Endodermal cell (in vitro differentiated cells): ENCODE data around the gene KIAA1217. TPM values are rescaled to one million over a fixed set of nuclear protein-coding genes. Genes with fewer than 3 reads are reported as not detected.

Experiments
- DNase-seq: peaks from one replicate; pipeline ENCODE4 v3.0.0-alpha.2; 2017
- H3K27ac ChIP-seq: 2 replicates; pipeline ENCODE4 v1.5.1; 2013; ENCODE audit warnings: mild to moderate bottlenecking, low read depth, low read length, moderate library complexity
- H3K27me3 ChIP-seq: 2 replicates; pipeline ENCODE4 v1.6.1; 2013; ENCODE audit warnings: mild to moderate bottlenecking, low read length, moderate library complexity; ENCODE audit not compliant: insufficient read depth, control insufficient read depth, poor library complexity, severe bottlenecking
- H3K36me3 ChIP-seq: 2 replicates; pipeline ENCODE4 v1.7.0; 2013; ENCODE audit warnings: mild to moderate bottlenecking, low read length, moderate library complexity; ENCODE audit not compliant: control insufficient read depth, insufficient read depth
- H3K4me1 ChIP-seq: one replicate; pipeline ENCODE4 v1.7.0; 2013; ENCODE audit warnings: low read length; ENCODE audit not compliant: control insufficient read depth, insufficient read depth
- H3K4me3 ChIP-seq: 2 replicates; pipeline ENCODE4 v1.5.1; 2013; ENCODE audit warnings: mild to moderate bottlenecking, low read length, moderate library complexity
- H3K9ac ChIP-seq: 2 replicates; pipeline ENCODE4 v1.6.1; 2013; ENCODE audit warnings: mild to moderate bottlenecking, low read length, moderate library complexity; ENCODE audit not compliant: poor library complexity, severe bottlenecking; ENCODE audit errors: extremely low read depth
- H3K9me3 ChIP-seq: 2 replicates; pipeline ENCODE4 v1.6.1; 2013; ENCODE audit warnings: mild to moderate bottlenecking, low read length, moderate library complexity; ENCODE audit not compliant: control insufficient read depth
- H3K27ac Mint-ChIP-seq: 2 replicates; pipeline ENCODE4 v1.8.0; 2020; ENCODE audit warnings: mixed read lengths
- H3K27me3 Mint-ChIP-seq: 2 replicates; pipeline ENCODE4 v1.8.0; 2021; ENCODE audit warnings: mild to moderate bottlenecking, mixed read lengths; ENCODE audit not compliant: insufficient read depth
- H3K36me3 Mint-ChIP-seq: 2 replicates; pipeline ENCODE4 v1.8.0; 2020; ENCODE audit warnings: low read depth, mixed read lengths
- H3K4me1 Mint-ChIP-seq: 2 replicates; pipeline ENCODE4 v1.8.0; 2020; ENCODE audit warnings: mixed read lengths
- H3K4me3 Mint-ChIP-seq: 2 replicates; pipeline ENCODE4 v1.8.0; 2020; ENCODE audit warnings: mild to moderate bottlenecking, moderate library complexity, mixed read lengths
- H3K9me3 Mint-ChIP-seq: 2 replicates; pipeline ENCODE4 v1.8.0; 2020; ENCODE audit warnings: mild to moderate bottlenecking, mixed read lengths
- CTCF ChIP-seq: fragments of 200-600 bp; sonication (generic); conservative IDR thresholded peaks from 2 replicates; pipeline ENCODE4 v1.5.0; 2021; ENCODE audit warnings: antibody characterized with exemption, mild to moderate bottlenecking
- WGBS, 2 experiments: methylation state at CpG; one replicate each; pipeline versions ENCODE4 v1.1.5 to v1.1.7; 2013; ENCODE audit warnings: missing lambda C conversion rate in 2 of 2, mixed read lengths in 1 of 2; ENCODE audit not compliant: insufficient coverage in 1 of 2, insufficient read length in 1 of 2; 5-methylcytosine and 5-hydroxymethylcytosine counted together
- total RNA-seq, 2 donors: library from RNA; stranded (reverse); fragmentation: NEBNext Ultra II Directional in 1 of 2; extraction: Animal tissue kit (Norgen Biotek cat#: 25700) in 1 of 2; gene quantifications; 2 replicates in 1 of 2; 3 replicates in 1 of 2; pipeline ENCODE4 v1.2.1, GENCODE V29; 2021

Gene KIAA1217
- total RNA-seq, 2 donors from 2014 or later = 25.4 to 27.2 TPM

DNA sequence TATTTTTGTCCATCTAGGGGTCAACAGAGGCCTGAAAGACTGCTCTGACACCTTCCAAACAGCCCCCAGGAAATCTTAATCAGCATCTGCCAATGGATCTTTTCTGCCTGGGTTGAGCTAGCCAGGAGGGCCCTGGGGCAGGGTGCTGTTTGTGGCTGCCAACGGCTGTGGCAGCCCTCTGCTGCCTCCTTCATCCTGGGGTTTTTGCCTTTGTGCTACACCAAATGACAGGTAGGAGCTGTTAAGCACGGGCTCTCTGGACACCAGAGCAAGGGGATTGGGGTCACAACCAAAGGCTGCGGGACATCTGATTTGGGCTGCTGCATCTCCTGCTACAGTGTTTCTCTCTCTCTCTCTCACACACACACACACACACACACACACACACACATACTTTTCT, 2.0 kb upstream of the KIAA1217 start:
- Histone ChIP-seq H3K27ac (peak overlapping the region; percentile 8), H3K4me3 (no peak overlapping the region), H3K4me1 (peaks cover 10% of the 10 kb centered on the region), H3K9ac (no peak overlapping the region), H3K9me3 (no peaks in the 10 kb centered on the region), H3K36me3 (no peaks in the 10 kb centered on the region), H3K27me3 (no peaks in the 10 kb centered on the region)
- H3K27ac Mint-ChIP-seq = peak overlapping the region; percentile 96
- peaks cover 3% of the 10 kb centered on the region for H3K9me3 Mint-ChIP-seq
- H3K27me3 Mint-ChIP-seq = no peaks in the 10 kb centered on the region
- no peak for TF ChIP-seq CTCF
- peak; percentile 52 for DNase-seq
- 70 to 86% methylated on average over 2 to 3 of the region's 3 CpGs for WGBS, 2 experiments
- no peak overlapping the region for H3K4me3 Mint-ChIP-seq
- peaks cover 43% of the 10 kb centered on the region for H3K4me1 Mint-ChIP-seq
- peaks cover 5% of the 10 kb centered on the region for H3K36me3 Mint-ChIP-seq

DNA sequence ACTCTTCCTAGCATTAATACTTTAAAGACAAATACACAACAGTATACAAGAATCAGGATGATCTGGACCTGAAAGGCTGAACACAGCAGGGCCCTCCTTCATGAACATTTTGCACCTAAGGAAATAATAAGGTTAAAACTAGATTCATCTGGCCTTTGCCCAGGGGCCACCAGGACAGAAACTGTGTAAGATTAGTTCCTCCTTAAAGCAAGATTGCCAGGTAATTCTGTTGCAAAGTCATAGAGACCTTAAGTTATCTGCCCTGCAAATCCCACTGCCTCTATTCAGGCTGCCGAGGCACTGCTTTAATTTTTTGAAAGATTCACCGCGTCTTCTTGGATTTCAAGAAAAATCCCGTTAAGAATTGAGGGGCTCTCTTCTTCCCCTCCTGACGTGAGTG, 1.6 kb upstream of the KIAA1217 start:
- Histone ChIP-seq H3K27ac (no peak overlapping the region), H3K4me1 (peaks cover 10% of the 10 kb centered on the region), H3K36me3 (no peaks in the 10 kb centered on the region), H3K27me3 (no peaks in the 10 kb centered on the region), H3K9me3 (no peaks in the 10 kb centered on the region), H3K9ac (no peak overlapping the region), H3K4me3 (no peak overlapping the region)
- peak; percentile 38 for DNase-seq
- Mint-ChIP-seq H3K4me3 (no peak overlapping the region), H3K27ac (peak overlapping the region; percentile 96), H3K9me3 (peaks cover 3% of the 10 kb centered on the region), H3K36me3 (peaks cover 5% of the 10 kb centered on the region), H3K4me1 (peaks cover 42% of the 10 kb centered on the region), H3K27me3 (no peaks in the 10 kb centered on the region)
- TF ChIP-seq CTCF = no peak
- 74 to 80% methylated on average over 5 of the region's 5 CpGs for WGBS, 2 experiments

DNA sequence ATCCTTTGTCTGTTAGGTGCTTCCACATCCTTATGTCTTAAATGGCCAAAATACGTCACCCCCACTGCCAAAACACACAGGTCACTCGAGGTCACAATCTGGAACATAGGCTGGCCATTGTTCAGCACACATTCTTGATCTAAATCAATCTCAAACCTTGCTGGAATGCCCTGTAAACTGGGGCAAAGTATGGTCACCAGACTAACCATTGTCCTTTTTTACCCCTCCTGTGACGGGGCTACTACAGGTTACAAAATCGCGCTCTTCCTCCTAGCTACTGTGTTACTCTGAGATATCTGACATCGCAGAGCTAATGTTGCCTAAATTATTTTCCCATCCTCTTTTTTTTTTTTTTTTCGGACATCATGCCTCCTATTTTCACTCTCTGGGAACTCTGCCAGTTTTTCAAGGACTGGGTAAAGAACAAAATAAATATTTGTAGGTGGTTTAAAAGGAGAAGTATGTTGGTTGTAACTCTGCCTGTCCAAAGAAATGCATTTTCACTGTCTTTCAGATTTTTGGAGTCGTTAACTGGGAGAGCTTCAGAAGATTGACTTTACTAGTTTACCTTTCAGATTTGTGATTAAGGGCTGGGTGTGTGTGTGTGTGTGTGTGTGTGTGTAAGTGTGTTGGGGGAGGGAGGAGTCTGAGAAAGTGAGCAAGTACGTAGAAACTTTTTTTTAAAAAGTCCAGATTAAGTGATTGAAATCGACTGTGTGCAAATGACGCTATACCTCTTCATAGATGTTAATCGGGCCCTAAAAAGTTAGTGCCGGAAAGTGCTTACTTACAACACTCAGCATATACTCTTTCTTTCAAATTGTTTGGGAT, 942 bp upstream of the KIAA1217 start:
- H3K4me1 Mint-ChIP-seq = peaks cover 40% of the 10 kb centered on the region
- WGBS, 2 experiments = 64 to 70% methylated on average over 10 to 13 of the region's 13 CpGs
- no peak for TF ChIP-seq CTCF
- Histone ChIP-seq H3K36me3 (no peaks in the 10 kb centered on the region), H3K9me3 (no peaks in the 10 kb centered on the region), H3K4me1 (peaks cover 11% of the 10 kb centered on the region), H3K9ac (peak overlapping the region; percentile 81), H3K27ac (peak overlapping the region; percentile 93), H3K27me3 (no peaks in the 10 kb centered on the region), H3K4me3 (peak overlapping the region; percentile 95)
- H3K27ac Mint-ChIP-seq = peak overlapping the region; percentile 96
- peak overlapping the region; percentile 83 for H3K4me3 Mint-ChIP-seq
- DNase-seq = peak; percentile 47
- H3K27me3 Mint-ChIP-seq = no peaks in the 10 kb centered on the region
- peaks cover 5% of the 10 kb centered on the region for H3K36me3 Mint-ChIP-seq
- H3K9me3 Mint-ChIP-seq = peaks cover 3% of the 10 kb centered on the region
